Measurements from ENCODE around the gene COL9A3. TPM values are rescaled to one million over a fixed set of nuclear protein-coding genes. Genes with fewer than 3 reads are reported as not detected.

The COL9A3 gene
- total RNA-seq, 1 experiment from 2014 or later, result 8.5 TPM

DNA sequence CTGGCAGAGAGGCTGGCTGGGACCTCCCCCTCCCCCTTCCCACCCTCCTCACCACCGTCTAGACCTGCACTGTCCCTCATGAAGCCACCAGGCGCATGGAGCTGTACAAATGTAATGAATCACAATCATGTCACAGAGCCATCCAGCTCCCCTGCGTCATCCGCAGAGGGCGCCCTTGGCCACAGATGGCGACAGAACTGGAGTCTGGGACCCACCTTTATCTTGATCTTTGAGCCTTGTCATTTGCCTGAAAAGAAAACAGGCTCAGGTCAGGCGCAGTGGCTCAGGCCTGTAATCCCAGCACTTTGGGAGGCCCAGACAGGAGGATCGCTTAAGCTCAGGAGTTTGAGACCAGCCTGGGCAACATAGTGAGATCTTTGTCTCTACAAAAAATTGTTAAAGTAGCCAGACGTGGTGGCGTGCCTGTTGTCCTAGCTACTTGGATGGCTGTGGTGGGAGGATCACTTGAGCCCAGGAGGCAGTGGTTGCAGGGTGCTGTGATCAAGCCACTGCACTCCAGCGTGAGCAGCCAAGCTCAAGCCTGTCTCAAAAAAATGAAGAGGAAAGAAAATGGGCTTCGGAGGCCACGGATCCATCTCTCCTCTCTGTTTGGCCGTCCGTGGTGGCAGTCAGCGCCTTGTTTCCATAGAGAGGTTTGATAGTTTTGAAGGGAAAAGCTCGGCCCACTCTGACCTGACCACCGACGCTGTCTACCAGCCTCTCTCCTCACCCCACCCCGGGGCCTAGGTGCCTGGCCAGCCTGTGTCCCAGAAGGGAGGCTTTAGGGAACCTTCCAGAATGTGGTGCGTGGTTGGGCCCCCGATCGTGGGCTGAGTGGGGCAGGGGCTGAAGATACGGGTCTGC lies 6.2 kb downstream of the COL9A3 start:
- no peak overlapping the region for H3K4me3 ChIP-seq
- no peaks in the 10 kb centered on the region for H3K36me3 ChIP-seq (ENCODE audit: low read depth)
- H2AFZ ChIP-seq, result no peak overlapping the region
- TF ChIP-seq EZH2 (IDR thresholded peaks at IDR 0.05; ENCODE audit: low read depth), result no peak
- TF ChIP-seq, protein P1, sequence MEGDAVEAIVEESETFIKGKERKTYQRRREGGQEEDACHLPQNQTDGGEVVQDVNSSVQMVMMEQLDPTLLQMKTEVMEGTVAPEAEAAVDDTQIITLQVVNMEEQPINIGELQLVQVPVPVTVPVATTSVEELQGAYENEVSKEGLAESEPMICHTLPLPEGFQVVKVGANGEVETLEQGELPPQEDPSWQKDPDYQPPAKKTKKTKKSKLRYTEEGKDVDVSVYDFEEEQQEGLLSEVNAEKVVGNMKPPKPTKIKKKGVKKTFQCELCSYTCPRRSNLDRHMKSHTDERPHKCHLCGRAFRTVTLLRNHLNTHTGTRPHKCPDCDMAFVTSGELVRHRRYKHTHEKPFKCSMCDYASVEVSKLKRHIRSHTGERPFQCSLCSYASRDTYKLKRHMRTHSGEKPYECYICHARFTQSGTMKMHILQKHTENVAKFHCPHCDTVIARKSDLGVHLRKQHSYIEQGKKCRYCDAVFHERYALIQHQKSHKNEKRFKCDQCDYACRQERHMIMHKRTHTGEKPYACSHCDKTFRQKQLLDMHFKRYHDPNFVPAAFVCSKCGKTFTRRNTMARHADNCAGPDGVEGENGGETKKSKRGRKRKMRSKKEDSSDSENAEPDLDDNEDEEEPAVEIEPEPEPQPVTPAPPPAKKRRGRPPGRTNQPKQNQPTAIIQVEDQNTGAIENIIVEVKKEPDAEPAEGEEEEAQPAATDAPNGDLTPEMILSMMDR (conservative IDR thresholded peaks at IDR 0.05), result peak; percentile 79
- ChIA-PET CTCF (interaction anchor here (0.6 to 1.3 kb wide), 8 partner anchors 17 to 345 kb away, joined by 3 to 11 read pairs (median 5); no protein-coding TSS in a partner anchor), POLR2A (ENCODE audit: unreplicated experiment) (interaction anchor here (0.5 to 0.7 kb wide), 4 partner anchors 16 to 389 kb away, joined by 3 to 9 read pairs (median 4); no protein-coding TSS in a partner anchor)
- H3K27ac ChIP-seq, result no peak overlapping the region
- no peaks in the 10 kb centered on the region for H3K27me3 ChIP-seq (ENCODE audit: insufficient read depth, low read depth)
- H3K4me1 ChIP-seq (replicated peaks; ENCODE audit: insufficient read depth), result peaks cover 36% of the 10 kb centered on the region
- peaks cover 34% of the 10 kb centered on the region; the same call in 1 of the 2 replicates for H3F3A ChIP-seq (ENCODE audit: insufficient read depth, low read depth)
- BruUV-seq (replicated peaks), result no TSS peak
- H4K20me1 ChIP-seq (ENCODE audit: insufficient read depth), result no peaks in the 10 kb centered on the region
- peak; percentile 80 to 87 for DNase-seq
- H3K4me2 ChIP-seq, result no peak overlapping the region
- H3K9me3 ChIP-seq (ENCODE audit: insufficient read depth, low read depth), result no peaks in the 10 kb centered on the region
- intact Hi-C loops (cut with micrococcal nuclease; ENCODE audit: unreplicated experiment), result loop anchor here (1.0 to 2.0 kb wide), 3 partner anchors 50 to 186 kb away; no protein-coding TSS in a partner anchor
- no peaks in the 10 kb centered on the region for H3K79me2 ChIP-seq (ENCODE audit: low read depth)
- no peaks in the 10 kb centered on the region for H3K9me2 ChIP-seq (ENCODE audit: insufficient read depth)

DNA sequence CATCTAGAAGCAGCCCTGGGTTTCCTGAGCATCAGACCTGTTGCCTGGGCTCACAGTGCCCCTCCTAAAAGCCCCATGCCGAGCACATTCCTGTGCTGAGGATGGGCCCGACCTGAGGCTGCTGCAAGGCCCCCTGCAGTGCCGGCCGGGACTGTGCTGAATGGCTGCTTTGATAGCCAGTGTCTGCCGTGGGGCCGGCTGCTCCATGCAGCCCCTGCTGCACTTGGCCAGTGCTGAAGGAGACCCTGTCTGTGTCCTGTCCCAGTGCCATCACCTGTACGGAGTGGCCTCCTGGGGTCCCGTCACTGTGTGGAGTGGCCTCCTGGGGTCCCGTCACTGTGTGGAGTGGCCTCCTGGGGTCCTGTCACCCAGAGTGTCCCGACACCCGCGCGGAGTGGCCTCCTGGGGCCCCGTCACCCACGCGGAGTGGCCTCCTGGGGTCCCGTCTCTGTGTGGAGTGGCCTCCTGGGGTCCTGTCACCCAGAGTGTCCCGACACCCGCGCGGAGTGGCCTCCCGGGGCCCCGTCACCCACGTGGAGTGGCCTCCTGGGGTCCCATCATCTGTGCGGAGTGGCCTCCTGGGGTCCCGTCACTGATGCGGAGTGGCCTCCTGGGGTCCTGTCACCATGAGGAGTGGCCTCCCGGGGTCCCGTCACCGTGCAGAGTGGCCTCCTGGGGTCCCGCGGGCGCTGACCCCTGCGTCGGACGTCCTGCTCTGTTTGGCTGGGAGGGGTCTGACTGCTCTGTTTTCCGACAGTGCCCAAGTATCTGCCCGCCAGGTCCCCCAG lies 7.0 kb downstream of the COL9A3 start:
- H3K36me3 ChIP-seq (ENCODE audit: low read depth), result no peaks in the 10 kb centered on the region
- H3K4me1 ChIP-seq (replicated peaks; ENCODE audit: insufficient read depth), result peaks cover 27% of the 10 kb centered on the region
- ChIA-PET POLR2A (ENCODE audit: unreplicated experiment) (no interaction called here), CTCF (interaction anchor here (0.6 to 1.3 kb wide), 3 partner anchors 49 to 346 kb away, joined by 3 to 10 read pairs (median 3); no protein-coding TSS in a partner anchor)
- H3K4me3 ChIP-seq, result peak overlapping the region; percentile 57; the same call in 1 of the 2 replicates
- H3K9me3 ChIP-seq (ENCODE audit: insufficient read depth, low read depth), result no peaks in the 10 kb centered on the region
- H3K27ac ChIP-seq, result no peak overlapping the region
- peak overlapping the region; percentile 94 for H3K4me2 ChIP-seq
- BruUV-seq (replicated peaks), result no TSS peak
- intact Hi-C loops (cut with micrococcal nuclease; ENCODE audit: unreplicated experiment), result loop anchor here (2.0 kb wide), 2 partner anchors 49 to 77 kb away; no protein-coding TSS in a partner anchor
- H3F3A ChIP-seq (ENCODE audit: insufficient read depth, low read depth), result peaks cover 27% of the 10 kb centered on the region; the same call in 1 of the 2 replicates
- DNase-seq, result no peak
- no peak overlapping the region for H2AFZ ChIP-seq
- TF ChIP-seq EZH2 (IDR thresholded peaks at IDR 0.05; ENCODE audit: low read depth), result no peak
- TF ChIP-seq, protein P1 (conservative IDR thresholded peaks at IDR 0.05), result no peak
- no peaks in the 10 kb centered on the region for H3K9me2 ChIP-seq (ENCODE audit: insufficient read depth)
- H3K27me3 ChIP-seq (ENCODE audit: insufficient read depth, low read depth), result no peaks in the 10 kb centered on the region
- no peaks in the 10 kb centered on the region for H4K20me1 ChIP-seq (ENCODE audit: insufficient read depth)
- no peaks in the 10 kb centered on the region for H3K79me2 ChIP-seq (ENCODE audit: low read depth)

All from PC-9 (cell line).